Glomerular visceral epithelial cell (primary cell): Measurements from ENCODE around the gene CTAGE6.
"Not testable (repeated sequence)": the region's sequence is repeated elsewhere in the genome, so short reads cannot be mapped to it uniquely, and the experiment has no call there.

Experiments used
- DNase-seq: peaks from one replicate; pipeline ENCODE4 v3.0.0-alpha.2; 2016; ENCODE audit errors: extremely low spot score

Gene CTAGE6

DNA sequence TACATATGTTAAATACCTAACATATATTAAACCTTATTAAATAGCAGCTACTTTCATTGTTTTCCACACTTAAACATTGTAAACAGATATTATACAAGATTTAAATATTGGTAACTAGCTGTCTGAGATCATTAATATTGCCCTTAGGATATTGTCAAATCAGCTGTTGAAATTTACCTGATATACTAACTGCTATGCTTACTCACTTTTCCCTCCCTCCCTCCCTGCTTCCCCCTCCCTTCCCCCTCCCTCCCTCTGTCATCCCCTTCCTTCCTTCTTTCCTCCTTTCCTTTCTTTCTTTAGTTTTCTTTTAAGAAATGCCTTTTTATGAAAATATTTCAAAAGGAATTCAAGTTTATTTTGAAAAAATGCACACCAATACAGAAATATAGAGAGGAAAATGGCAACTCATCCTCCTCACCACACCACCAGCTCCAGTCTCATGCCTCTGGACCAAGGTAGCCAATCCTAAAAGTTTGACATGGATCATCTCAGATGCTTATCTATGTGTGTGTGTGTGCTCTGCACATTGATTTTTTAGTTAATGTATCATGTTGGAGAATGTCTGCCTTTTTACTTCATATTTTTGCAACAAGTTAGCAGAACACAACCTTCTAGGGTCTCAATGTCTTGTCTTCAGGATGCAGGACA is 41.8 kb downstream of the CTAGE6 start:
- DNase-seq = not testable (repeated sequence)

DNA sequence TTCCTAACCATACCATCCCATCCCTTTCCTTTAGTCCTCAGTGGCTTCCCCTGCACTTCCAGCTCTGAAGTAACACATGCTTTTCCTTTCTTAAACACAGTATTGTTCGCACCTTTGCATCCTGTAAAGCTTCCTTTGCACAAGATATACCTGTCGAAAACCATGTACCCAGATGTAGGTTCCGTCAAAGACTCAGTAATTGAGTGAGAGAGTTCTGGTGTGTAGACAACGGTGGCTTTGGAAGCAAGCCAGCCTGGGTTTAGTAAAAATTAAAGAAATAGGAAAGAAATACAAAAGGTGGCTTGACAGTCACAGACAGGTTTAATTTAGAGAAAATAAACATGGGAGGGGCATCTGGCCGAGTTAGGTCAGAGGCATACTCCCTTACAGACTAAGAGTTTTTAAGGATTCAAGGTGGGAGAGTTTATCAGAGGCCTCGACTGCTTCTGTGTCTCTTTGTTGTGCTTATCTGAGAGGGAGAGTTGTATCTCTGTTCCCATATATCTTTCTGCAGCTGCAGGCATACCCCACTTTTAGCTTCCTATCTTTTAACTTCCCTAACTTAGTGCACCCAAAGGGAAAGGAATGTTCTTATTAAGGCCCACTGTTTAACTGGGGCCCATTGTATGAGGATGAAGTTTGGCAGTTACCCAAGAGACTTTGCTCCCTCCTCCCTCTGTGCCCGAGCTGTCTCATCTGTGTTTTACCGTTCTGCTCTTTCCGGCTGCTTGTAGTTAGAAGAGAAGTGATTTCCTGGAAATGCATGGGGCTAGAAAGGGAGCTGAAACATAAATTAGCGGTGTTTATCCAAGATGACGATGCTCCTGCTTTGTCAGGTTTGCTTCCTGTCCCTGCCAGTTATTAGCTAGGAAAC is 42.7 kb downstream of the CTAGE6 start:
- not testable (repeated sequence) for DNase-seq

GRCh38 chr7:143712381-143712780 is 45.1 kb downstream of the CTAGE6 start:
- not testable (repeated sequence) for DNase-seq

- not testable (repeated sequence) for DNase-seq
These were observed 45.7 kb downstream of the CTAGE6 start for GRCh38 chr7:143711727-143712324.

- DNase-seq = not testable (repeated sequence)
These were observed 47.6 kb downstream of the CTAGE6 start for GRCh38 chr7:143709895-143710294.
